GM18498 (cell line): Measurements from ENCODE around the gene CARD8.
"Not testable (repeated sequence)": the region's sequence is repeated elsewhere in the genome, so short reads cannot be mapped to it uniquely, and the experiment has no call there.

Source experiments
- ATAC-seq: cut with Tn5 transposase; IDR thresholded peaks from one replicate; pipeline ENCODE4 v1.9.1; 2021; ENCODE audit warnings: mild to moderate bottlenecking, moderate library complexity; ENCODE audit not compliant: unreplicated experiment

Gene CARD8

DNA sequence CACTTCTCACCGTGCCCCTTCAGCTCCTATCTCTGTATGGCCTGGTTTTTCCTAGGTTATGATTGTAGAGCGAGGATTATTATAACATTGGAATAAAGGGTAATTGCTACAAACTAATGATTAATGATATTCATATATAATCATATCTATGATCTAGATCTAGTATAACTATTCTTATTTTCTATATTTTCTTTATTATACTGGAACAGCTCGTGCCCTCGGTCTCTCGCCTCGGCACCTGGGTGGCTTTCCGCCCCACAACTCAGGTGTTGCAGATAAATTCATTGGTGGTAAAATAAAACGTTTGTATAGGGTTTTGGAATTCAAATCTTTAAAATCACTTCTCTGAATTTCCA is 4.6 kb upstream of the CARD8 start:
- not testable (repeated sequence) for ATAC-seq

DNA sequence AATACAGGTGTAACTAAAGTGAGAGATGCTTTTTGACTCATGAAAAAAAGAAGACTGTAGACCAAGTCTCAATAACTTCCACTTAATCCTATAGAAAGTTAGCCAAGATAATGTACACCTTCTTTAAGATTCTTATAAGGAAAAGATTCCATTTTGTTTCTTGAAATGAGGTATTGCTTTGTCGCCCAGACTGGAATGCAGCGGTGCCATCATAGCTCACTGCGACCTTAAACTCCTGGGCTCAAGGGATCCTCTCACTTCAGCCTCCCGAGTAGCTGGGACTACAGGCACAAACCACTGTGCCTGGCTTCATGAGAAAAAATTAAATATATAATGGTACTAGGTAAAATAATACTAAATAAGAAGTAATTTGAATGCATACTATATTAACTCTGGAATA is 3.3 kb upstream of the CARD8 start:
- not testable (repeated sequence) for ATAC-seq

DNA sequence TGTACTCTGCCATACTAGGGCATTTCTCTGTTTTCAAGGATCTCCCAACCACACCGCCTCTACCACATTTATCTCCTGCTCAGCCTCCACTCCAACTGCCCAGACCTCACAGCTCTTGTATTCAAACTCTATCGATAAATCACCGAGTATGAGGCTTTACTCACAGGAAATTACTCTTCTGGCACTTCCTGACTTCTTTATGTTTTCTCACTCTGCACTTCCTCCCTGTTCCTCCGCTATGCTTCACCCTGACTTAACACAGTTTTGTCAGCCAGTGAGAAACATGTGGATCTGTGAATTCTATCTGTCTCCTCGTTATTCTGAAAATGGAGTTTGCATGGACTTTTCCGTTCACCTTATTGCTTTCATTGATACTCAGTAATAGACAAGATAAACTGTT is 2.6 kb upstream of the CARD8 start:
- ATAC-seq = no peak

DNA sequence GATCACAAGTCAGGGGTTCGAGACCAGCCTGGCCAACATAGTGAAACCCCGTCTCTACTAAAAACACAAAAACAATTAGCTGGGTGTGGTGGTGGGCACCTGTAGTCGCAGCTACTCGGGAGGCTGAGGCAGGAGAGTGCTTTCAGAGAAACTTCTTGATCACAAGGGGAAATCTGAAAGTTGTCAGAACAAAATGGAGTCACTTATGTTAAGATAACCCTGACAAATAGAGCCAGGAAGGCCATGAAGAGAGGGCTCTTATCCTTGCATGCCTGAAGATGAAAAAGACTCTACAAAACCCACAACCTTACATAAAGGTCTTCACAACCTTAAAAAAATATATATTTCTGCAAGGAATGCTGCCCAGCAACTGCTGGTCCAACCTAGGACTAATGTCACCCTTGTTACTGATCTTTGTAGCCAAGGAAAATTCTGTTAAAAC is 1.2 kb downstream of the CARD8 start:
- no peak for ATAC-seq

DNA sequence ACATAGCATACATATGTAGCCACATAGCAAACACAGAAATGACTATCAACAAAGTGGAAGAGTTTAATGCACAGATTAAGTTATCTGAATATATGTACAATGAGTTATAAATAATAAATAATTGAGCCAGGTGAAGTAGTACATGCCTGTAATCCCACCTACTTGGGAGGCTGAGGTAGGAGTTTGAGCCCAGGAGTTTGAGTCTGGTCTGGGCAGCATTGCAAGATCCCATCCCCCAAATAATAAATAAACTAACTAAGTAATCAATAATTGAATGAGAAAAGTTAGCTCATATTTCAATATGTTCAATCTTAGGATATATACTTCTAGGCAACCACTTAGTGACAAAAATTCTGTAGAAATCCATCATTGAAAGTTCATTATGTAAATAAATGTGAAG is 1.7 kb downstream of the CARD8 start:
- no peak for ATAC-seq

DNA sequence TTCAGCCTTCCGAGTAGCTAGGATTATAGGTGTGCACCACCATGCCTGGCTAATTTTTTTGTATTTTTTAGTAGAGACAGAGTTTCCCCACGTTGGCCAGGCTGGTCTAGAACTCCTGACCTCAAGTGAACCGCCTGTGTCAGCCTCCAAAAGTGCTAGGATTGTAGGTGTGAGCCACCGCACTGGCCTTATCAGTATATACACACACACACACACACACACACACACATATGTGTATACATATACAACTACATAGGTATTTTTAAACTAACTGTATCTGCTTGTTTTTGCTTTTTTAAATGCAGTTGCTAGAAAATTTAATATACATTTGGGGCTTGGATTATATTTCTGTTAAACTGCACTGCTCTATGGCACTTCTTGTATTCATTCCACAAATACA is 3.1 kb downstream of the CARD8 start:
- no peak for ATAC-seq

DNA sequence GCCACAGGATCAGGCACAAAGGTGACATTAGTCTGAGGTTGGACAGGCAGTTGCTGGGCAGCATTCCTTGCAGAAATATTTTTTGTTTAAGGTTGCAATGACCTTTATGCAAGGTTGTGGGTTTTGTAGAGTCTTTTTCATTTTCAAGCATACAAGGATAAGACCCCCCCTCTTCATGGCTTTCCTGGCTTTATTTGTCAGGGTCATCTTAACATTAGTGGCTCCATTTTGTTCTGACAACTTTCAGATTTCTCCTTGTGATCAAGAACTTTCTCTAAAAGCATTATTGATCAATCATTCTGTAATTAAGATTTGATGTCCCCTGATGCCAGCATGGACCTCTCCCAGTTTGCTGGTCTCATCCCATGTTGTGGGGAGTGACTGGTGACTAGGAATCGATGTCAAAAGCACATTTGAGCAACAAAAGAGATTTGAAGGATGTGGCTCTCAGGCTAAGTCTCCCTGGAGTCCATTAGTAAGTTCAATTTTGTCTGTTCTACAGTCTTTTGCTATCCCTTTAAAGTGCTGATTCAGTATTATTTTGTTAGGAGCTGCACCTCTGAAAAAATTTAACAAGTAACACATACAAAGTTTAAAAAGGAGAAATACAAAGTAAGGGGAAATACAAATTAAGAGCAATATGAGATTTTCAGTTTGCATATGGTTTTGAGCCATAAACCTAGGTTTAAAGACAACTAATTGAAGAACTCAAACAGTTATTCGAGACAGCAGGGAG is 5.3 kb downstream of the CARD8 start:
- no peak for ATAC-seq

DNA sequence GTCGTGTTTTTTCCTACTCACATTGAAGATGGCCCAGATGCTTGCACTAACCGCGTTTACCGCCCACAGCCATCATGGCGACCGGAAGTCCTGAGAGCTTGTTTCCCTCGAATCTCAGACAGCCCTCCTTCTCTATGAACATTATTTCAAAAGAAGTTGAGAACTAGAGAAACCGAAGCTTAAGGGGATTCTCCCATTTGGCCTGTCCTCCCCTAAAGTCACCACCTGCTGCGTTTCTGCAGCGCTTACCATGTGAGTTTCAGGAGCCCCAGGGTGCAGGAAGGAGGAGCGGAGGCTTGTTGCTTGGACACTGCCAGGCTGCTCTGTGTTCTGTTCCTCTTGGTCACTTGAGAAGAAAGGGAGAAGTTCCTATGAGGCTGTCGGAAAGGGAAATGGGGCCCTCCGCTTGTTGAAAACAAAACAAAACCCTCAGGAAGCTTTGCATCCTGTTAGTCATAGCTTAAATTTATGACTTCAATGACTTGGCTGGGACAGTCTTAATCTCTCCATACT is 6.2 kb downstream of the CARD8 start:
- peak; percentile 73 for ATAC-seq

DNA sequence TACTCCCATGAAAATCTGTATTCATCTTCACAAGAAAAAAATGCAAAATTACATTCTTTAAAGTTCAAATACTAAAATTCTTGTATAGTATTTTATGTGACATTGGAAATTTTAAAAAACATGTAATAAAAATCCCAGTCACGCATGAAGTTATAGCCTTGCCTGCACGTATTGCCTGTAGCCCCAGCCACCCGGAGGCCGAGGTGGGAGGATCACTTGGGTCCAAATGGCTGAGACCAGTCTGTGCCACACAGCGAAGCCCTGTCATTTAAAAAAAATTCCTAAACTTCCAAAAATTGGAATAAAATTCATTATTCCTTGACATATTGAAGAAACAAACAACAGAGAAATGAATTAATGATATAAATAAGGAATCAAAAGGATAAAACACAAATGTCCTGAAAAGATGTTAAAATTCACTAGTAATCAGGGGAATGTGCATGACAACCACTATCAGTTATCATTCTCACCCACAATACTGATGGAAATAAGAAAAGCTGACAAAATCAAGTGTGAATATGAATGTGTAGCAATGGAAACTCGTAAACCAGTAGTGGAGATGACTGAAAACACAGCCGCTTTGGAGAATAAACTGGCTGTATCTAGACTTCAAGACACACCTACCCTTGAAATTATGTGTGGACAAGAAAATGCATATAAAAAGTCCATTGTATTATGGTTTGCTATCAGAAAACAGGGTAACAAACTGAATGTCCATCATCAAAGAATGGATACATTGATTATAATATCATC is 7.5 kb downstream of the CARD8 start:
- ATAC-seq = no peak

DNA sequence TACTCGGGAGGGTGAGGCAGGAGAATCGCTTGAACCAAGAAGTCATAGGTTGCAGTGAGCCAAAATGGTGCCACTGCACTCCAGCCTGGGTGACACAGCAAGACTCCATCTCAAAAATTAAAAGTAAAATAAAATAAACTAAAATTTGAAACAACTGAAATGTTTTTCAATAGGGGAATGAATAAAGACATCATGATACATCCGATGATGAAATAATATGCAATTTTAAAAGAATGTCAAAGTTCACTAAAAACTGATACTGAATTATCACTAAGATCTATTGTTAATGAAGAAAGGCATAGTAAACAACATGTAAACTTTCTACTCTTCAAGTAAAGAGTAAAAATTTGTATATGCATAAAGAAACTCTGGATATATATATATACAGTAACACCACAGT is 8.5 kb downstream of the CARD8 start:
- no peak for ATAC-seq

DNA sequence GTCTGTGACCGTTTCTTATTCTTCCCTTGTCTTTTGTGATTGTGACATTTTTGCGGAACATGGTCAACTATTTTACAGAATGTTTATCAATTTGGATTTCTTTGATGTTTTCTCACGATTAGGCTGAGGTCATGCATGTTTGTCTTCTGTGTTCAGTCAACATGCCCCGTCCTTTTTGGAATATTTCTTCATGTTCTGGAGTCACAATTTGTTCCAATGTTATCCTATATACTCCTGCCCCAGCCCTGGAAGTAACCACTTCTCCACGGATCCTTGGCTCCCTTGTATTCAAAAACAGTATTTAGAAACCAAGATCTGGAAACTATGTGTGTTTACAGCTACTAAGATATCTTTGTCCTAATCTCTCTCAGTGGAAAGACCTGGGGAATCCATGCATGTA is 9.6 kb downstream of the CARD8 start:
- no peak for ATAC-seq

DNA sequence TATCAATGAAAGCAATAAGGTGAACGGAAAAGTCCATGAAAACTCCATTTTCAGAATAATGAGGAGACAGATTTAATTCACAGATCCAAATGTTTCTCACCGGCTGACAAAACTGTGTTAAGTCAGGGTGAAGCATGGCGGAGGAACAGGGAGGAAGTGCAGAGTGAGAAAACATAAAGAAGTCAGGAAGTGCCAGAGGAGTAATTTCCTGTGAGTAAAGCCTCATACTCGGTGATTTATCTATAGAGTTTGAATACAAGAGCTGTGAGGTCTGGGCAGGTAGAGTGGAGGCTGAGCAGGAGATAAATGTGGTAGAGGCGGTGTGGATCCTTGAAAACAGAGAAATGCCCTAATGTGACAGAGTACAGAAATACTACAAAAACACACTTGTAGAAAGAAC is 11.4 kb downstream of the CARD8 start:
- no peak for ATAC-seq

DNA sequence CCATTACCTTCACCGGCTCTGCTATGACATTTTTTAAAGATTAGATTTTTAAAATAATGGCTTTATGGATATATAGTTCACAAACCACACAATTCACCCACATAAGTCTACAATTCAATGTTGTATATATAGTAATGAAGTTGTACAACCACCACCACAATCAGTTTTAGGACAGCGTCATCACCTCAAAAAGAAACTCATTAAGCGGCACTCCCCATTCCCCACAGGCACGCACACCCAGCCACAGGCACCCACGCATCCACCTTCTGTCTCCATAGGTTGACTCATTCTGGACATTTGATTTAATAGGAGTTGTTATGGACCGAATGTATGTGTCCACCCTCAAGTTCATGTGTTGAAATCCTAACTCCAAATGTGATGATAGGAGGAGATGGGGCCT is 13.9 kb downstream of the CARD8 start:
- not testable (repeated sequence) for ATAC-seq

DNA sequence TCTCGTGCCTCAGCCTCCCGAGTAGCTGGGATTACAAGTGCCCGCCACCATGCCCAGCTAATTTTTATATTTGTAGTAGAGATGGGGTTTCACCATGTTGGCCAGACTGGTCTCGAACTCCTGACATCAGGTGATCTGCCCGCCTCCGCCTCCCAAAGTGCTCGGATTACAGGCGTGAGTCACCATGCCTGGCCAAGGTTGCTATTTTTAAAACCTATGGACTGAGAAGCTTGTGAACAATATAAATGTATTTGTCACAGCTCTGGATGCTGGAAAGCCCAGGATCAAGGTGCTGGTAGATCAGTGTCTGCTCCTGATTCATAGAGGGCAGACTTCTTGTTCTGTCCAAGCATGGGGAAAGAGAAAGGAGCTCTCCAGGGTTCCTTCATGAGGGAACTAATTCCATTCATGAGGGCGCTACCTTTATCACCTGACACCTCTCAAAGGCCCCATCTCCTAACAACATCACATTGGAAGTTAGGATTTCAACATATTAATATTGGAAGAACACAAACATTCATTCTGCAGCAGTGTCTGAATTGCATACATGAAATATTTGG is 16.1 kb downstream of the CARD8 start:
- ATAC-seq = no peak

DNA sequence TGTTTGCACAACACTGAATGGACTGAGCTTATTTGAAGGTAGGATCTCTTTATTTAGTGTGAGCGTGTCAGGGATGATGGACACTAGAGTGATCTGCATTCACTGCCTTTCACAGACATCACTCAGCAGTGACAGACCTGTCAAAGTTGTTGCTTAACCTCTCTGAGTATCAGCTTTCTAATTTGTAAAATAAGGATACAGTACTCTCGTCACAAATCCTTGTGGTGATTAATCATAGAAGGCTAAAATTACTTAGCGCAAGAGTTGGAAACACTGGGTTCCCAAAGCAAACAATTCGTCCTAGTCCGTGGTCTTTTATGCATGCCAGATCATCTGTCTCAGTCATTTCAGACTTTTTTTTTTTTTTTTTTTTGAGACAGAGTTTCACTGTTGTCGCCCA is 16.6 kb downstream of the CARD8 start:
- no peak for ATAC-seq

DNA sequence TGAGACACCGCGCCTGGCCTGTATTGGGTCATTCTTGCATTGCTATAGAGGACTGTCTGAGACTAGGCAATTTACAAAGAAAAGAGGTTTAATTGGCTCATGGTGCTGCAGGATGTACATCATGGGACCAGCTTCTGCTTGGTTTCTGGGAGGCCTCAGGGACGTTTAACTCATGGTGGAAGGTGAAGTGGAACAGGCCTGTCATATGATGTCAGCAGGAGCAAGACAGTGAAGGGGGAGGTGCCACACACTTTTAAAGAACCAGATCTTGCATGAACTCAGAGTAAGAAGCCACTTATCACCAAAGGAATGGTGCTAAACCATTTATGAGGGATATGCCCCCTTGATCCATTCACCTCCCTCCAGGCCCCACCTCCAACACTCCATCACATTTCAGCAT is 18.7 kb downstream of the CARD8 start:
- no peak for ATAC-seq

DNA sequence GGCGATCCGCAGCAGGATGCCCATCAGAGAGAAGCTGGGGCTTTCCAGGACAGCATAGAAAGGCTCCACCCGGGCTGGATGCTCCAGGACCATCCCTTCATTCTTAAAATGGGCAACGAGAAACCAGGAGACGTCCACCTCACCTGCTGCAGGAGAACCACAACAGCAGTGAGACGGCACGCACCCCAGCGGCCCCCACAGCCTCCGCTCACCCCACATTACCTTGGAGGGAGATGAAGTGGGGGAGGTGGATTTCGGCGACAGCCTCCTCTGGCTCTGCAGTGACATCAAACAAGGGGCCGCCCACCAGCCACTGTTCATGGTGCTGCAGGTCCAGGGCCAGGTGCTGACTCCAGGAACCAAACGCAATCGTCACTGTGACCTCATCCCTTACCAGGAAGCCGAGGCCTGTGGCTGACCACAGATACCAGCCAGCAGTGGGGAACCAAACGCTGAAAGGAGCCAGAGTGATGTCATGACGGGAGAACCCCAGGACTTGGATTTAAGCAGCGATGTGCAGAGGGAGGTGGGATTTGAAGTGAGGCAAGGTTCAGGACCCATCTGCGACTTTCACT is 25.1 kb downstream of the CARD8 start:
- no peak for ATAC-seq

DNA sequence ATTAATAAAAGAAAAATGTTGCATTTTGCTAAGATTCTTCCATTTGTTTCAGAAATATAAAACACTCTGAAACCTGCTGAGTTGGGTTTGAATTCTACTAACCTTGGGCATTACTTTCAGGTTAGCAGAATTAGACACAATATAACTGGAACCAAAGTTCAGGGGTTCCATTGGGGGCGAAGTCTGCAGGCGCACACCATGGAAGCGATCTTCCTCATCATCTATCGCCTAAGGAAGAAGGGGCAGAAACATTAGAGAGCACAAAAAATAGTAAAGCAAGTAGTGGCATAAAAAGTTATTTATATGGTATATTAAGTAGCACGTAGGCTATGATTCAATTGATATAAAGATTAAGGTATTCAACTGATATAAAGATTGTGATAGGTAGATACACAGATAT is 34.1 kb downstream of the CARD8 start:
- no peak for ATAC-seq

DNA sequence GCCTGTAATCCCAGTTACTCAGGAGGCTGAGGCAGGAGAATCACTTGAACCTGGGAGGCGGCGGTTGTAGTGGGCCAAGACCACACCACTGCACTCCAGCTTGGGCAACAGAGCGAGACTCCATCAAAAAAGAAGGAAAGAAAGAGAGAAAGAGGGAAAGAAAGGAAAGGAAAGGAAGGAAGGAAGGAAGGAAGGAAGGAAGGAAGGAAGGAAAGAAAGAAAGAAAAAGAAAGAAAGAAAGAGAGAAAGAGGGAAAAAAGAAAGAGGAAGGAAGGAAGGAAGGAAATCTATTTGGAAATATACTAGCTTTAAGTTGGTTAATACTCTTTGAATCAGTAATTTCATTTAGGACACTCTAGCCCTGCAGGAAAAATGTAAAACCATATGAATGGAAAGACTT is 34.9 kb downstream of the CARD8 start:
- not testable (repeated sequence) for ATAC-seq

DNA sequence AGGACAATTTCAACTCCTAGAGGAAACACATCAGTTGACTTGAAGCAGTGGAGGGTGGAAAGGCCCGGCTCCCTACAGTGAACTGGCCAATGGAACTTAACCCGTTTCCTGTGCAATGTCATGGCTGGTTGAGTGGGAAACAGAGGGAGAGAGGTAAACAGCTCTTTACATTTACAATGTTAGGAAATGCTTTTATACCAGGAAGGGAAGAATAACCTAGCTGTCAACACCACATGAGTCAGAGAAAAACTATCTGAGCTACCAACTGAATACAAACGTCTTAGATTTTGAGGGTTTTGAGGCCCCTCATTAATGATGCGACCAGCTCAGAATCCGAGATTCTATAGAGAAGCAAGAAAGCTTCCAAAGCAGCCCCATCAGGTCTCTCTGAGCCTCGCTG is 36.7 kb downstream of the CARD8 start:
- no peak for ATAC-seq

DNA sequence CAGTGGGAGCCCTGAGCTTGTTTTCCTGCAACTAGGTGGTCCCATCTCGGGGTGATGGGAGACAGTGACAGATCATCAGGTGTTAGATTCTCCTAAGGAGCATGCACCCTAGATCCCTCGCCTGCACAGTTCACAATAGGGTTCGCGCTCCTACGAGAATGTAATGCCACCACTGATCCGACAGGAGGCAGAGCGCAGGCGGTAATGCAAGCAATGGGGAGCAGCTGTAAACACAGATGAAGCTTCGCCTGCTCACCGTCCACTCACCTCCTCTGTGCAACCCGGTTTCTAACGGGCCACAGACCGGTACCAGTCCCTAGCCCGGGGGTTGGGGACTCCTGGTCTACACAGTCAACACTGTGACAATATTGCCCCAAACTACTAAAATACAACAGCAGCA is 38.8 kb downstream of the CARD8 start:
- no peak for ATAC-seq

DNA sequence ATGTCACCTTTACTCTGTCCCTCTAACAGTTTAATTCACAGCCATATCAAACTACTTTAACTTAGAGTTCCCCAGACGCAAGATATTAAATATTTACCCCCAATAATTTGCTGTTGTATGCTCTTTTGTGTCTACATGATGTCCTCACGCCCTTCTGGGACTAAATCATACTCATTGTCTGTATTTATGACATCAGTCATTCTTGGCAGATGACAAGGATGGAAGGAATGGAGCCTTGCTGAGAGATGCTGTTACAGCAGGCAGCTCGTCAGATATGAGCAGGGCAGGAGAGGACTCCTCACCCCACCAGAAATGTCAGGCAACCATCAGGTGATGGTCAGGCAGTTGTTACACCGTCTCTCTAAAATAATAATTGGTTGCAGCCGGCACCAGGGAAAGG is 41.8 kb downstream of the CARD8 start:
- ATAC-seq = no peak
